GM18861 (cell line): ENCODE measurements around the gene PRSS27.

Source experiments
- ATAC-seq: cut with Tn5 transposase; IDR thresholded peaks from one replicate; pipeline ENCODE4 v1.9.1; 2021; ENCODE audit not compliant: unreplicated experiment

Gene PRSS27

DNA sequence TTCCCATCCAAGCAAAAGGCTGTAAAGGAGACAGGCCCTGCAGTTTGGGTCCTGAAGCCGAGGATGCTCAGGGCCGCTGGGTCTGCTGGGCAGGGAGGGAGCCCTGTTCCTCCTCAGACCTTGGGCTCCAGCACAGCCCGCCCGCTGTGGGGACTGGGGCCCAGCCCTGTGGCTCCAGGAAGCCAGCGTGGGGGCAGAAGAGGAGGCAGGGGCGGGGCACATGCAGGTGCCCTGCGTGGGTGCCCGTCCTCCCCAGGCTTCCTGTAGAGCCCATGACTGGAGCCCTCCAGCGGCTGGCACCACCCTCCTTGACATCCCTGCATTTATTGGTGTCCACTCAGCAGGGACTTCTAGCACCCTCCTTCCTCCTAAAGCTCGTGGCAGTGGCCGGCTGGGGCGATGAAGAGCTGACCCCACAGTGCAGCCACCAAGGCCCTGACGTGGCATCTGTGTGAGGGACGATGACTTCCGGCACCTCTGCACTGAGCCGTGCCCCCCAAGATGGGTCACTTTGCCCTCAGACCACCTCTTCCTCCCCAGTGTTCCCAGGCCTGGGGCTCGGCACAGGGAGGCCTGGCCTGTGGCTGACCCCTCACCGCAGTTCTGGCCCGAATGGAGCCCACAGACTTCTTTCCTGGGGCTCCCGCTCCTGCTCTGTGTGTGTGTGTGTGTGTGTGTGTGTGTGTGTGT, 9.9 kb downstream of the PRSS27 start:
- ATAC-seq: no peak

DNA sequence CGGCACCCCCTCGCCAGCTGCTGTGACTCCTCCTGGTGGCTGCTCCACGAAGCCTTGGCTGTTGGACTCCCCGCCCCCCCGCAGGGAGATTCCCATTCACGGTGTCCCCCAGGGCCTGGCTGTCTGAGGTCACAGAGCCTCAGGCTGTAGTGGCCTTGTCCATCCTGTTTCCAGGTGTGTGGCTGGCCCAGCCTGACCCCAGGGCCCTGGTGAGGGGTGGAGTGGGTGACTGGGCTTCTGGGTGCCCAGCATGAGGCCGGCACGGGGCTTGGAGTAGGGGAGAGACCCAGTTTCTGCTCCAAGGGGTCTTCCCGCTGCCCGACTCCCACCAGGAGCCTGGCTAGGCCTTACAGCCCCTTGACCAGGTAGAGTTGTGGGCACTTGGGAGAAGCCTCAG, 10.4 kb downstream of the PRSS27 start:
- ATAC-seq: no peak

DNA sequence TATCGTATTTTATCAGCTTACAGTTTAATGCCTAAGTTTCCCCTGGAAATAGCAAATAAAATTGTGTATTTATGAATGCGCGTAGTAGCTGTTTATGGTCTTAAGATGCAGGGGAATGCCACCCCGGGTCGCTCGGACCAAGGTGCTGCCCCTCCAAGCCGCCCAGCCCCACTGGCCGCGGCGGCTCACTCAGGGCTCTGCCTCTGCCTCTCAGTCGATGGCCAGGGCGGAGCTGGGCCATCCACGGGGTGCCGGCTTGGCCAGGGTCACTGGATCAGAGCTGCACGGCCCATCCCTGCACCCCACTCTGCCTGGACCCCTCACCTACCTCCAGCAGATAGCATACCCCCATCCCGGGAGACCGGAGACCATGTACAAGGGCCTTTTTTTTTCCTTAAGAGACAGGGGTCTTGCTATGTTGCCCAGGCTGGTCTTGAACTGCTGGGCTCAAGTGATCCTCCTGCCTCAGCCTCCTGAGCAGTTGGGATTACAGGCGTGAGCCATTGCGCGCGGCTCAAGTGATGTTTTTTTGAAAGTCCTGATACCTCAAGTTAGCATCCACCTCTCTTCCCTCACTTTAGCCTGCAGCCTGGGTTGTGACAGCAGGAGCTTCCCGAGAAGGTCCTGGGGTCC, 11.0 kb downstream of the PRSS27 start:
- ATAC-seq: no peak

DNA sequence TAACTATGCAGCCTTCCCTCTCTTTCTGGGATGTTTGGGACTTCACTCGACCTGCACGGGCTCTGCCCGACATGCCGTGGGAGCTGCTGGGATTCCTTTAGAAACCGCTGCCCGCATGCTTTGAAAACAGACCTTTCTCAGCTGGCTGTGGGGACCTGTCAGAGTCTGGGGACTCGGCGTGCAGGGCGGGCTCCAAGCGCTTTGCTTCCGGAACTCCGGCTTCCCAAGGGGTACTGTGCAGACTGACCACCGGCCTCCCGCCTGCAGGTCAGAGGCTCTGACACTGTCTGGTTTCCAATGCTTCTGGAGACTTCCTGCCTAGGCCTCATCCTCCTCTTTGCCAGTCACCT, 11.8 kb downstream of the PRSS27 start:
- no peak for ATAC-seq

DNA sequence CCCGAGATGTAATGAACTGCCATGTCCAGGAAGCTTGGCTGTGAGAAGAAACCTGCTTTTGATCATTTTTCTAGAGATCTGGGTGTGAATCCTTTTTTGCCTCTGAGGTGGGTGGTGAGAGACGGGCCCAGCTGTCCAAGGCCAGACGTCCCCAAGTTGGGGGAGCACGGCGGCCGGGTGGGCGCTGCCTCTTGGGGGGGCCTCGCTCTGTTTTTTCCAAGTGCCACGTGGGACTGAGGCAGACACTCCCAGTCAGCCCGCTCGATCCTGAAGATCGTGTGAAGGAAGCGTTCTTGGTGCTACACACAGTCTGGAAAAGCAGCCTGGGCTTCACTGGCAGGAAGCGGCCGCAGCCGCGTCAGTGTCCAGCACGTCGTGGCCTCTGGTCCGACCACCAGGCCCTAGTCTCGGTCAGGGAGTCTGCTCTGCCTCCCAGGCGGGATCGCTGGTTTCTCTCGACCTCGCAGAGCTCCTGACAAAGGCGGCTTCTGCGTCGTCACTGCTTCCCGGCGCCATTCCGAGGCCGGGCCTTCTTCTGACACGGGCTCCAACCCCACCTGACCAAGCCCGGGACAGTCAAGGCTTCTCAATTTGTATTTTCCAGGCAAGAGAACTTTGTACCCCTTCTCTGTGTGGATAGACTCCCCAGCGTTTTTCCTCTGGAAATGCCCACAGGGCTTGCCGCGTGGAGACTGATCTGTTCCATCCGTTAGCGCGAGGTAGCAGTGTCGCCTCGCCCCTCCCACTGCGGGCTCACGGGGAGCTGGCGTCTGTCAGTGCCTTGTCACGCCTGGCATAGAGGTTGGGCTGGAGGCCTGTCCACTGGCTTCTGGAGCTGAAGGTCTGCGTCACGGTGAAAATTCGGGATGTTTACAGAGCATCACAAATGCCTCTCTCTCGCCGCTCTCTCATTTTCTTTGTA, 12.4 kb downstream of the PRSS27 start:
- ATAC-seq: no peak

DNA sequence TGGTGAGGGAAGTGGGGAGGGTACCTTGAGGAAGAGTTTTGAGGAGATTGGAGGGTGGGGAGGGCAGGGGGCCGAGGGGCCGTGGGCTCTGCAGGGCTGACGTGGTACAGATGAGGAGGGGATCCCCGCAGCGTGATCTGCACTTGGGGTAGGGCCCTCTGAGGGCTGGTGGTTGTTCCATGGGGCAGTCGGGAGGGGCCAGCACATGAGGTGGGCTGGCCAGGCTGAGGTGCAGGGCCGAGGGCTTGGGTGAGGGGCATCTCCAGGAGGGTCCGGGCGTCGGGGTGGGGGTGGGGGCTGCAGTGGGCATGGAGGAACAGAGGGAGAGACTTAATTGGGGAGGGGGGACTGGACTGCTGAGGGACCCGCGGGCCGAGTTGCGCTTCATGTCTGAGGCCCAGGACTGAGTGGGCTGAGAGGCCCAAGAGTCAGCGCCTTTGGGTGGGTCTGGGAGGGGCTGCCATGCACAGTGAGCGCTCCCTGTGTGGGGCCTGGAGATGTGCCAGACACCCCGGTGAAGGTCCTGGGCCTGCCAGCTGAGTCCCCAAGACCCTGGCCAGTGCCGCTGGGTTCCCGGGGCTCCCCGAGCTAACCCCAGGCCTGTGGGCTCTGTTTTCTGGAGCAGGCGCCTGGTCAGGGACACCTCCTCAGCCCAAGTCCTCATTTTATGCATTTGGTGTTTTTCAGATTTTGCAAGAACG, 13.3 kb downstream of the PRSS27 start:
- ATAC-seq: no peak

DNA sequence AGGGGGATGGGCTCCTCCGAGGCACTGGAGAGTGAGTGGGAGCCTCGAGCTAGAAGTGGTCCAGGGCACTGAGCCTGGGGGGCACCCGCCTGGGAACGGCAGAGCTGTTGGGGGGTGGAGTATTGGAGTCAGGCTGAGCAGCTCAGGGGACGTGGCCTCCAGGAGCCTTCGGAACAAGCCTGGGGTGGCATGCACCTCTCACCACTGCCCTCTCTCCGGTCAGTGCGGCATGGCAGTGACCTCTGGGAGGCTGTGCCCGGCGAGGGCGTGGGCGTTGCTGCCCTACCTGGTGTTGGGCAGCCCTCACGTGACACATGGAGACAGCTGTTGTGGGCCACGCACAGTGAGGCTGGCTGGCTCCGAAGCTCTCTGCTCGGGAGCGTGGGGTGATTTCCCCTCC, 13.9 kb downstream of the PRSS27 start:
- ATAC-seq: no peak

DNA sequence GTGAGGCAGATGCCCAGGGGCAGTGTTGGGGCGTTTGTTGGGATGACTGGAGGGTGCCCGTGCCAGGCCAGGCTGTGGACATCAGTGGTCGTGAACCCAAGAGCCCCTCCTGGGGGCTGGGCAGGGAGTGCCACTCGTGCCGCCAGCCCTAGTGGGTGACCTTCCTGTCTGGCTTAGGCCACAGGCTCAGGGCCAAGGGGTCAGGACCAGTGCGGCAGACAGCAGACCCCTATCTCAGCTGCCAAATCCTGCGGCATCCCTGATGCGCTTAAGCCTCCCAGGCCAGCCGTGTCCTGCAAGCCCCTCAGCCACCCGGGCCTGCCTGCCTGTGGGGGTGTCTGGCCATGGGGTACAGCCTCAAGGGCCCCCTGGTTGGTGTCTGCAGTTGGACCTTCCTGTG, 14.7 kb downstream of the PRSS27 start:
- ATAC-seq: no peak

DNA sequence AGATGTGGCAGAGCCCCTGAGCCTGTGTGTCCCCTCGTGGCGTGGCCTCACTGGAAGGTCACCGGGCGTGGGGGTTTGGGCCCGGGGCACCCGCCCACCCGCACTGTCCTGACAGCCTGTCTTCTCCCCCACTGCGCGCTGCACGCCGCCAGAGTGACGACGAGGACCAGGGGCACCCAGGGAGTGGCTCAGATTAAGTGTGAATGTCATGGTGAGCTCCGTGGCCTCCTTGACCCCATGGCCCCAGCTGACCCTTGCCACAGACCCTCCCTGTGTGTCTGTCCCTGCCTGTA, 15.1 kb downstream of the PRSS27 start:
- no peak for ATAC-seq

DNA sequence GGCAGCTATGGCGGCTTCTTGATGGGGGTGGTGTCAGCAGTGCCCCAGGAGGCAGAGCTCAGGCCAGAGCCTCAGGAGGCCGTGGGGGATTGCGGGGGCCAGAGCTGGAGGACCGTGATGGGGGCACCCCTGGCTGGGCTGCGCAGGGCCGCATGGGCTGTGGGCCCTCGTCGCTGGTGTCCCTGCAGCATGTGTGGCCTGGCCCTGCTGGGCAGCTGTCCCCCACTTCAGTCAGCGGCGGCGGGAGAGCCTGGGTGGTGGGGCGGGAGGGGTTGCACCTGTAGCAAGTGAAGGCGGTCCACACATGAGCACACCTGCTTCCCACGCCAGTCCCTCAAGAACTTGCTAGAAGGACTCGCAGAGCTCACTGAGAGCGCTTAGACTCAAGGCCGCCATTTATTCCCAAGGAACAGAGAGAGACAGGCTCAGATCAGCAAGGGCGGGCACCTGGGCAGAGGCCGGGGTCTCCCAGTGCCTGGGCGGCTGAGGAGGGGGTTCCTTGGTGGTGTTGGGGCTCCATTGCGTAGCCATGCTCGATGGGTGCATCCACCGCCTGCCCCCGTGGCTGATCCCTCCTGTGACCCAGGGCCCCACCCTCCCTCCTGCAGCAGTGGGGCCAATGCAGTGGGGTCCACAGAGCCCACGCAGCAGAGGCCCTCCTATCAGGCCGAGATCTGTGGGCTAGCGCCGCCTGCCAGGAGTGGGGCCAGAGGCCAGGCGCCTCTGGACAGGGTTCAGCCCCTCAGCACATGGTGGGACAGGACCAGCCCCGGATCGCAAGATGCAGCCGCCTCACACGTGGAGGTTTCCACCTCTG, 15.7 kb downstream of the PRSS27 start:
- no peak for ATAC-seq

DNA sequence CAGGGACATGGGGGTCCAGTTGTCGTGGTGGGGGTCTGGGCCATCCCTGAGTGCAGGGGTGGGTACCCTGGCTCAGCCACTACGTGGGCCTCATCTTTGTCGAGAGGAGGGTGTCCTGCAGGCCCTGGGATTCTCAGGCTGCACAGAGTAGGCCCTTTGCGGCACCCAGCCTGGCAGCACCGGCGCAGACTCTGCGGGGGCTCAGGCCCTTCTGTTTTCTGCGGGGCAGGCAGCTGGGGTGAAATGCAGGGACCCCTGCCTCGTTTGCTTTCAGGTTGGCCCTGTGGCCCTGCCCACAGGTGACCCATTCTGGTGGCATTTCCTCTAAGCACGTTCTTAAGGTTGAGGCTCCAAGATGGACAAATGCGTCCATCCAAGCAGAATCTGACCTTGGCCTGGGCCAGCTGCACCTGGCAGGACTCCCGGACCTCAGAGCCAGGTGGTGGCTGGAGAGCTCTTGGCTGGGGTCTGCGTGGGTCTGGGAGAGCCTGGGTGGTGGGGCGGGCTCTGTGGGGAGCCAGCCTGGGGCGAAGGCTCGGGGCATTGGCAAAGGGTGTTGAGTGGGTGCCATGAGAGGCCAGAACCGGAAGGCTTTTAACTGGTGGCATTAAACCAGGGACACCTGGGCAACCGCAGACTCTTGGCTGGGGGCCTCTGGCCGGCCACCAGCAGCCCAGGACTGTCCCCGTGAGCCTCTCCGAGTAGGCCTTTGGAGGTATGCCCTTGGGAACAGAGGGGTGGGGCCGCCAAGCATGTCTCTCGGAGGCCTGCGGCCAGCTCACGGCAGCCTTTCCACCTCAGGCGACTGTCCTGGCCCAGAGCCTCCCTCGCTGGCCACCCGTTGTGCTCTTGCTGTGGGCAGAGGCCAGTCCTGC, 16.9 kb downstream of the PRSS27 start:
- ATAC-seq: no peak

DNA sequence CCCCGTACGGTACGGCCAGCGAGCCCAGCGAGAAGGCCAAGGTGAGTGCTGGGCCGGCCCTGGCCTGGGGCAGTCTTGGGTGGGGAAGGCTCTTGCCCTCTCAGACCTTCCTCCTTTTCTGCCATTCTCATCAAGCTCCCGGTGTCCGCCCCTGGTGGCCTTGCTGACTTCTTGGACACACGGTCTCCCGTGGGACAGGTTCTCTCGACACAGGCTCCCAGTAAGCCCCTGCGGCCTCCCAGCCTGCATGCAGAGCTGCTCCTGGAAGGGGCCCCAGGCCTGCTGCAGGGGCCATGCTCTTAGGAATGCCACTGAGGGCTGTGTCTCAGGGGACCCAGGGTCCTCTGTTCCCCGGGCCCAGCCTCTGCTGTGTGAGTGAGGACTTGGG, 17.6 kb downstream of the PRSS27 start:
- ATAC-seq: no peak

DNA sequence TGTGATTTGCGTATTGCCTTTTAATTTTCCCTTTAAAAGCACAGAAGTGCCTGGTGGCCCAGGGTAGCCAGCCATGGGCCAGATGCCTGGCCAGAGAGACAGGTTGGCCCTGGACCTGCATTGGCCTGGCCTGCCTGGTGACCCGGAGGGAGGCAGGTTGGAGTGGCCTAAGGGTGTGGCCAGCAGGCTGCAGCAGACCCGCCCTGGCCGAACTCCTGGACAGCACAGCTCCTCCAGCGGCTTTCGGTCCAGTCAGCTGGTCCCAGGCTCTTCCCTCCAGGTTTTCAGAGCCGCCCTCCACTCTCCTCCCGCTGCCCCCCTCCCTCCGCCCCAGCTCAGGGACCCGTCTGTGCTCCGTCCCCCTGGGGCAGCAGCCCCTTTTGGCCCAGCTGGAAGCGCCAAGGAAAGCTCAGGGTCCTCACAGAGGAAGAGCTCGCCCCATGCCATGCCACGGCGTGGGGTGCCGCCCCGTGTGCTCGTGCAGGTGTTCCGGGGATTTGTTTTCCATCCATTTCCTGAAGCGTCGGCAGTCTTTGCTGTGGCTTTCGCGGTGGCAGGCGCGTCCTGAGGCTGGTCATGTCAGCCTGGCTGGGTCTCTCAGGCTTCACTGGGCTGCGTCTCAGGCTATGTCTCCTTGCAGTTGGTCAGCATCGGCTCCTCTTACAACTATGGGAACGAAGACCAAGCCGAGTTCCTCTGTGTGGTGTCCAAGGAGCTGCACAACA, 18.1 kb downstream of the PRSS27 start:
- ATAC-seq: no peak

DNA sequence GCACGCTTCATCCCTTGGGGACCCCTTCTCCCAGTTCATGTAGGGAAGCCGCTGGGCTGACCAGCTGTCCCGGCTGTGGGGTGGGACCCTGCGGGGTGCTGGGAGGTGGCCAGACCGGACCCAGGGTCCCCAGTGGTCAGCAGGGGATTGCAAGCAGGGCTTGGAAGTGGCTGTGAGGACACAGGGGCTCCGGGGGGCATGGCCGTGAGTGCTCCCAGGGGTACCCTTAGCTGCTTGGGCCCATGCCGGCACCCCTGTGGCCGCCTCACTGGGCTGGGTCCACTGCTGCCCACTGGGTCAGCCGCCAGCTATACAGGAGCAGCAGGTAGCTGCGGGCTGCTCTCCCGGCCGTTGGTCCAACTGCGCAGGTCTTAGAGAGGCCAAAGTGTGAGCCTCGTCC, 18.8 kb downstream of the PRSS27 start:
- no peak for ATAC-seq

DNA sequence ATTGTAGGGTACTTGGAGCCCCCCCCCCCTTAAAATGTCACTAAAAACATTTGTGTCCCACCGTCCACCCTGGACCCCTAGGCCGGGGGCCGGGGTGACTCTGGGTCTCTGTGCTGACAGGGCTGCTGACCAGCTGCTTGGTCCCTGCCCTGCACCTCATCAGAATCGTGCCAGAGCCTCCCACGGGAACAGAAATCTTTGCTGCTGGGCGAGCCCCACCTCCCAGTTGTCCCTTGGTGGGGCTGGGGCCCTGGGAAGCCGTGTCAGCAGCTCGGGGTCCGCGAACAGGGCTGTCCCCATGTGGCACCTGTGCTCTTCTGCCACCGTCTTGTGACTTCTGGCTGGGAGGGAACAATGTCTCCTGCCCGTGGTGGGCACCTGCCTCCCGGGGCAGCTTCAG, 19.2 kb downstream of the PRSS27 start:
- ATAC-seq: no peak

DNA sequence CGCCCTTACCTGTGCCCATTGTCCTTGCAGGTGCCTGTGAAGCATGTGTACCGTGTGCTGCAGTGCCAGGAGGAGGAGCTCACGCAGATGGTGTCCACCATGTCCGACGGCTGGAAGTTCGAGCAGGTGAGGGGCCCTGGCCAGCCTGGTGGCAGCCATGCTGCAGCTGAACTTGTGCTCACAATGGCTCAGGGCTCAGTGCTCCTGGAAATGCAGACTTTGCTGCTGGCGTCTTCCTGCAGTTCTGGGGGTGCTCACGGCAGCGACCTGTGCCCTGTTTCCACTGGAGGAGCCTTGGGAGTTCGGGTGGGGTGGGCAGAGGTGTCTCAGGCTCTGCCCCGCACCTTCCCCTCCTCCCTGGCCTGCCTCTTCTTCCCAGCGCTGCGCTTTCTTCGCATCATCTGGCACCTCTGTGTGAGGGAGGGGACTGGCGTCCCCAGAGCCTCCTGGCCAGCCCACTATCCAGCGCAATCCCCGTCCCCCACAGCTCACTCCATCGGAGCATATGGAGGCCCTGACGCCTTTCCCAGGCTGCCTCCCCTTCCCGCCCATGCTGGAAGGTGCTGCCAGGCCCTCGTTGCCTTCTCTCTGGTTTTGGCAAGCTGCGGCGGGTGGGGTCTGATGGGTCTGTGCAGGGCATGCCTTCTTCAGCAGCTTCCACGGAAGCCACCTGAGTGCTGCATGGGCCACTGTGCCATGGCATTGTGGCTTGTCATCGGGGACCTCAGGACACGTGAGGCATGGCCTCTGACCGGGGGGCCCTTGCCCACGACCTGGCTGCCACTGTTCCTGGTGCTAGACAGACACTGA, 20.0 kb downstream of the PRSS27 start:
- no peak for ATAC-seq

DNA sequence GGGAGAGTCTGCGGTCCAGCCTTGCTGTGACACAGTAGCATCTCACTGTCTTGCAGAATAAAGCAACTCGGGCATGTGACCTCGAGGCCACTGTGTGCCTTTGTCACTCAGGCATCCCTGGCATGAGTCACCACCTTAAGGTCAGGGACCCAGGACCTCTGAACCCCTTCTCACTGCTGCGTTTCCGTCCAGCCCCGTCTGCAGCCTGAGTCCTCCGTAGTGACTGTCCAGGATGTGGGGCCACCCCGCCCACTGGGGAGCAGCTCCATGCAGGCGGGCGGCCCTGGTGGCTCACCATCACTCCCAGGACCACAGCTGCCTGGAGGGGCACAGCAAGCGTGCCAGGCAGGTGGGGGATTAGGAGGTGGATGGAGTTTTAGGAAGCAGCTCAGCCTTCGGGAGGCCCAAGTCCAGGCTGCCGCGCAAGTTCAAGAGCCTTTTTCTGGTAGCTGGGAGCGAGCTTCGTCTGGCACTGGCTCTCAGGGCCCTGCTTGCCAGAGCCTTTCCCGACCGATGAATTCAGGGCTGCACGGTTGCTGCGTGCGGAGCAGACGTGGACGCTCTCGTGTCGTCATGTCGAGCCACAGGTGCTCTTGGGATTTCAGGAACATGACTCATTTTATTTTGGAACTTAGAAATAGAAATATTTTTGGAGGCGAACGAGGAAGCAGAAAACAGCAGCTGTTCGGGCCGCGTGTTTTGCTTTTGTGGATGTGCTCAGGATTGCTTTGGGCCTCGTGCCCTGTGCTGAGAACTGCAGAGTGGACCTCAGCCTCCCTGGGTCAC, 20.9 kb downstream of the PRSS27 start:
- no peak for ATAC-seq
